GM12873 (cell line): Measurements from ENCODE around the gene PARP1.

Experiments
- TF ChIP-seq, protein P1 (sequence below): IDR thresholded peaks from 2 replicates; pipeline ENCODE4 v1.5.1; 2012; ENCODE audit warnings: low read depth, mild to moderate bottlenecking, moderate library complexity, low read length, control low read depth; ENCODE audit not compliant: insufficient read depth; ENCODE audit errors: missing control alignments

The PARP1 gene

DNA sequence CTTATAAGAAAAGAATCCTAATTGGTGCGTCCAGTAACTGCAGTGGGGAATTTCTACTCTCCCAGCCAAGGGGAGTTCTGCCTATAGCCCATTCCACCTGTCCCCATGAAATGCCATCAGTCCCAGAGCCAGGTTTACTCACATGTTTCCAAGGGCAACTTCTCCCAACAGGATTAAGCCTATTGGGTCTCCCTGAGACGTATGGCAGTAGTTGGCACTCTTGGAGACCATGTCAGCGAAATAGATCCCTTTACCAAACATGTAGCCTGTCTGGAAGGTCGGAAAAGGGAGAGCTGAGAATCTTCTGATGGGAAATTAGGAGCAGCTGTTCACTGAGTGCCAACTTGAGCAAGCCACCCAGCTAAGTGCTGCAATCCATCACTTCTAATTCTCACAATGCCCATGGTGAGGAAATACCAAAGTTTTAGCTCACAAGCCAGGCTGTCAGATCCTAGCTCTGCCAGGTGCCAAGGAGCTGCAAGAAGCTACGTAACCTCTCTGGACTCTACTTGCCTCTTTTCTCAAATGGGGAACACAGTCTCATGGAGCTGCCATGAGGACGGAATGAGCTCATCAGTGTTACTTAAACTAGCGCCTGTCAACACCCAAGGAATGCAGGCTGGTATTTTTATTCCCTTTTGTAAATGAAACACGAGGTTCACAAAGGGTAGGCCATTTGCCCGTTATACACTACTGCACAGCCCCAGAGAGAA lies 43.9 kb downstream of the PARP1 start:
- TF ChIP-seq, protein P1, sequence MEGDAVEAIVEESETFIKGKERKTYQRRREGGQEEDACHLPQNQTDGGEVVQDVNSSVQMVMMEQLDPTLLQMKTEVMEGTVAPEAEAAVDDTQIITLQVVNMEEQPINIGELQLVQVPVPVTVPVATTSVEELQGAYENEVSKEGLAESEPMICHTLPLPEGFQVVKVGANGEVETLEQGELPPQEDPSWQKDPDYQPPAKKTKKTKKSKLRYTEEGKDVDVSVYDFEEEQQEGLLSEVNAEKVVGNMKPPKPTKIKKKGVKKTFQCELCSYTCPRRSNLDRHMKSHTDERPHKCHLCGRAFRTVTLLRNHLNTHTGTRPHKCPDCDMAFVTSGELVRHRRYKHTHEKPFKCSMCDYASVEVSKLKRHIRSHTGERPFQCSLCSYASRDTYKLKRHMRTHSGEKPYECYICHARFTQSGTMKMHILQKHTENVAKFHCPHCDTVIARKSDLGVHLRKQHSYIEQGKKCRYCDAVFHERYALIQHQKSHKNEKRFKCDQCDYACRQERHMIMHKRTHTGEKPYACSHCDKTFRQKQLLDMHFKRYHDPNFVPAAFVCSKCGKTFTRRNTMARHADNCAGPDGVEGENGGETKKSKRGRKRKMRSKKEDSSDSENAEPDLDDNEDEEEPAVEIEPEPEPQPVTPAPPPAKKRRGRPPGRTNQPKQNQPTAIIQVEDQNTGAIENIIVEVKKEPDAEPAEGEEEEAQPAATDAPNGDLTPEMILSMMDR, result no peak

DNA sequence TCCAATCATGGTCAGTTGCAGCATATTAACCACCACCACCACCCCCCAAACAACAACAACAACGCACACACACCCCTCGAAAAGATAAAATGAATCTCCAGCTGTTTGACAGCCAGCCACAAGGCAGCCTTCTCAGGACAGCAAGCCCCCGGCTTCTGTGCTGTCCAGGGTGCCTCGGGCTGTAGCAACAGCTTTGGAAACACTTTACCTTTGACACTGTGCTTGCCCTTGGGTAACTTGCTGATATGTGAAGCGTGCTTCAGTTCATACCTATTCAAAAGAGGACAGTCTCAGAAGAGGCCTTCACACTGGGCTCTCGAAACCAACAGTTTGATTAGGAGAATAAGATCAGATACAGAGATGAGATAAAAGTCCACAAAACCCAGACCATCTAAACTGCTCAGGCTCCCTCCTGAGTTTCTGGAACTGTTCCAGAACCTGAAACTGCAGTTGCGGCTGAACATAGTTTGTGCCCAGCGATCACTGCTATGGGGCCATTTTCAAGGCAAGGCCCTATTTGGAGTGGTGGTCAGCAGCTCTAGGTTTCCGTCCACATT lies 44.9 kb downstream of the PARP1 start:
- TF ChIP-seq, protein P1, result no peak

DNA sequence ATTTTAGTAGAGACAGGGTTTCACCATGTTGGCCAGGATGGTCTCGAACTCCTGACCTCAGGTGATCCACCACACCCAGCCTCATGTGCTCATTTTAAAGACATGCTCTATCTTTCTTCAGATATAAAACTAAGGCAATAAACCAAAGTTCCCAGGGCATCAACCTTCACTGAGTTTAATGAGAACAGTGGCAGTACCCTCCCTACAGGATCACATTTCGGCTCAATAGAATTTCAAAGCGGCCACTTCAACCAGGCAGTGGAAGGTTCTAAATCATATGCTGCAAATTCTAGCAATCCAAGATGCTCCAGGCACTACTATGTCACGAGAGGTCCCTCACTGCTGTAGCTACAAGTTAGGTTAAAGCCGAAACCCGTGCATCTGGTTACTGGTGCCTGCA lies 45.5 kb downstream of the PARP1 start:
- TF ChIP-seq, protein P1, result no peak

DNA sequence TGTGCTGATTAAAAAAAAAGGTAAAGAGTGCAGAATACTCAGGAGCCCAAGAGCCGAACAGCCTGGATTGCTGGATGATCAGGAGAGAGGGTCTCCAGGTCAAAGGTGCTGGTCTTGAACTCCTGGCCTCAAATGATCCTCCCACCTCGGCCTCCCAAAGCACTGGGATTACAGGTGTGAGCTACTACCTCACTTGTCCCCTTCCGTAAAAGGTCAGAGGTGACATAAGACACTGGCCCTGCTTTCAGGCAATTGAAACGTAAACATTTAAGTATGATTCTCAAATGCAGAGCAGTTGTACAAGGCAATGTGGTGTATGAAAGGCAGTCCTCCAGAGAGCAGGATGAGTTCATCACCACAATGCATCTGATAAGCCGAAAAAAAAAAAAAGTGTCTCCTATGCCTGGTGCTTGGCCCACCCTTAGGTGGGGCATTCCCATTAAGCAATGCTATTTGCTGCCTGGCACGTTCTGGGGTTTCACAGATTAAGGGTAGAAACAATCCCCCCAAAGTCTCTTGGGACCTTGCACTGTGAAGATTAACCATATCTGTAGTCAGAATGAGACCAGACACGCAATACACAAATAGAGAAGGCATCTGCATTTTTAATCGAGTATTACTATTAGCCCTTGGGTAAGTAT lies 47.7 kb downstream of the PARP1 start:
- TF ChIP-seq, protein P1, result no peak

DNA sequence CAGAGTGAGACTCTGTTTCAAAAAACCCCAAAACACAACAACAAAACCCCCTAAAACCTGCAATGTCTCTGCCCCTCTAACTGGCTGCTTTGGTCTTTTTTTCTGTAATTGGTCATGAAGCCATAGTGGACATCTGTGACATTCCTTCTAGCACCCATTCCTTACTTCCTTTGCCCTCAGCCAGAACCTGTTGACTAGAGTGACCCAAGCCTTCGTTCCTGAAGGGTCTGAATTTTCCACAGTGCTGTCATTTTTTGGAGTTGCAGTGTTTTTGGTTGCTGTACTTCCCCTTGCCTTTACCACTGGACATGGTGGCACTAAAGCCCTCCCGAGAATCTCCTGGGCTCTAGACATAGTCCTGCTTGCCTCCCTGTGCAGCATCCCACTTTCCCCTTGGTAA lies 50.5 kb downstream of the PARP1 start:
- TF ChIP-seq, protein P1, result no peak

DNA sequence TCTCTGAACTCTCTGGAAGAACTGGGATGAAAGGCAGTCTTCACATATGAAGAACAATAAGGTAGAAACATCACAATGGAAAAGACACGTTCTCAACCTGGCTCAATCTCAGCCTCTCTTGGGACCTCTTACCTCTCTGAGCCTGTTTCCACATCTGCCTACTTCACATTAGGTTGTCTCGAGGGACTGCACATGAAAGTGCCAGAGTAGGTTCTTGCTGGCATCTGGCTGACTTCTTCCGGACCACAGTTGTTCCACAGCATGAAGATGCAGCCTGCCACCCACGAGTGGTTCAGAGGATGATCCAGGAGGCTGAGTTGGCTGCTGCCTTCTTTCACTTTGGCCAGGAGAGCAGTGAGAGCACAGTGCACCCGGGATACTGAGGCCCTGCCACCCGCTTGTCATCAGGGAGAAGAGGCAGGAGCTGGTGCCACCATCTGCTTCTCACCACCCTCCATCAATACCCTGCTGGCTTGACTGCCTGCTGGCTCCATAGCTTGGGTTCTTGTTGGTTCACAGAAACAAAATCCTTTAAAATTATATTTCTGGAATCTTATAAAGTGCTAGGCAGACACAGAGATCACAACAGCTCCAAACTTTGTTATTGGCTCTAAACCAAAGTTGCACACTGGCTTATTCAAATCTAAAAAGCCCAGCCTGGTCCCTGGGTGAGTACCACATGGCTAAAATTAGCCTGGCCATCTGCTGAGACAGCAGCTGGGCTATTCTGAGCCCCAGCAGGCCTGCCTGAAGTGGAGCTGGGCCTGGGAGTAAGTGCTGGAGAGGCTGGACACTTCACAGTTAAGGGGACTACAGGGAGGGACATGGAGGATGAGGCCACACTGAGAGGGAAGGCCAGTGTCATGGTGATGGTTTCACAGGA lies 52.0 kb downstream of the PARP1 start:
- TF ChIP-seq, protein P1, result no peak

DNA sequence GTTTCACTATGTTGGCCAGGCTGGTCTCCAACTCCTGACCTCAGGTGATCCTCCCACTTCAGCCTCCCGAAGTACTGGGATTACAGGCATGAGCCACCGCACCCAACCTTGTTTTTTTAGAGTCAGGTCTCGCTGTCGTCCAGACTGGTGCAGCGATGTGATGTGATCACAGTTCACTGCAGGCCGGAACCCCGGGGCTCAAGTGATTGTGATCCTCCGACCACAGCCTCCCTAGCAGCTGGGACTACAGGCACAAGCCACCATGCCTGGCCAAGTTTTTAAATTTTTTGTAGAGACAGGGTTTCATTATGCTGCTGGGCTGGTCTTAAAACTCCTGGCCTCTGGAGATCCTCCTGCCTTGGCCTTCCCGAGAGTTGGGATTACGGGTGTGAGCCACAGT lies 52.9 kb downstream of the PARP1 start:
- TF ChIP-seq, protein P1, result no peak
